DOHH2 (cell line): ENCODE data around the gene NRL.

ENCODE experiments used
- H3F3A ChIP-seq: fragments of 200-600 bp; sonication (generic), shearing (Covaris generic); 2 replicates; pipeline ENCODE4 v1.6.0; 2016; ENCODE audit warnings: antibody characterized with exemption, mild to moderate bottlenecking; ENCODE audit not compliant: control insufficient read depth, insufficient read depth
- H3K27ac ChIP-seq: fragments of 200-600 bp; sonication (generic); 2 replicates; pipeline ENCODE4 v1.5.1; 2014; ENCODE audit warnings: low read depth, mild to moderate bottlenecking, low read length, moderate library complexity
- H3K27me3 ChIP-seq: fragments of 200-600 bp; sonication (generic); 2 replicates; pipeline ENCODE4 v1.6.1; 2014; ENCODE audit warnings: mild to moderate bottlenecking, low read length, mixed read lengths; ENCODE audit not compliant: control insufficient read depth
- H3K36me3 ChIP-seq: fragments of 200-600 bp; sonication (generic); 2 replicates; pipeline ENCODE4 v1.6.1; 2014; ENCODE audit warnings: mild to moderate bottlenecking, low read length, moderate library complexity, mixed read lengths; ENCODE audit not compliant: control insufficient read depth
- H3K4me1 ChIP-seq: fragments of 200-600 bp; sonication (generic); 2 replicates; pipeline ENCODE4 v1.6.1; 2014; ENCODE audit warnings: mild to moderate bottlenecking, low read length, mixed read lengths; ENCODE audit not compliant: control insufficient read depth
- H3K4me2 ChIP-seq: fragments of 200-600 bp; sonication (generic); 2 replicates; pipeline ENCODE4 v1.6.0; 2014; ENCODE audit warnings: mild to moderate bottlenecking, low read length, moderate library complexity
- H3K4me3 ChIP-seq: fragments of 200-600 bp; sonication (generic); 2 replicates; pipeline ENCODE4 v1.5.1; 2014; ENCODE audit warnings: mild to moderate bottlenecking, low read length, mixed read lengths
- H3K79me2 ChIP-seq: fragments of 200-600 bp; sonication (generic); 2 replicates; pipeline ENCODE4 v1.6.1; 2014; ENCODE audit warnings: mild to moderate bottlenecking, low read length, mixed read lengths; ENCODE audit not compliant: control insufficient read depth
- H3K9me2 ChIP-seq: fragments of 200-600 bp; sonication (generic); replicated peaks from 2 replicates; pipeline ENCODE4 v1.6.1; 2014; ENCODE audit warnings: mild to moderate bottlenecking, low read length, mixed read lengths; ENCODE audit not compliant: control insufficient read depth
- H3K9me3 ChIP-seq: fragments of 200-600 bp; sonication (generic); 2 replicates; pipeline ENCODE4 v1.6.1; 2014; ENCODE audit warnings: antibody characterized with exemption, low read length, mixed read lengths; ENCODE audit not compliant: control insufficient read depth, insufficient read depth
- H4K20me1 ChIP-seq: fragments of 200-600 bp; sonication (generic); 2 replicates; pipeline ENCODE4 v1.6.0; 2014; ENCODE audit warnings: low read depth, mild to moderate bottlenecking, antibody characterized with exemption, low read length, moderate library complexity; ENCODE audit not compliant: control insufficient read depth, insufficient read depth
- EZH2phosphoT487 ChIP-seq: fragments of 200-600 bp; sonication (generic); IDR thresholded peaks from 2 replicates; pipeline ENCODE4 v1.6.1; 2017; ENCODE audit warnings: borderline replicate concordance, mild to moderate bottlenecking, antibody characterized with exemption, low read length, moderate library complexity, mixed read lengths
- TF ChIP-seq, protein P1 (sequence below): fragments of 200-600 bp; sonication (generic); IDR thresholded peaks from one replicate; pipeline ENCODE4 v1.5.1; 2014; ENCODE audit warnings: antibody characterized with exemption, mild to moderate bottlenecking, low read depth, low read length; ENCODE audit not compliant: poor library complexity, severe bottlenecking

Gene NRL

DNA sequence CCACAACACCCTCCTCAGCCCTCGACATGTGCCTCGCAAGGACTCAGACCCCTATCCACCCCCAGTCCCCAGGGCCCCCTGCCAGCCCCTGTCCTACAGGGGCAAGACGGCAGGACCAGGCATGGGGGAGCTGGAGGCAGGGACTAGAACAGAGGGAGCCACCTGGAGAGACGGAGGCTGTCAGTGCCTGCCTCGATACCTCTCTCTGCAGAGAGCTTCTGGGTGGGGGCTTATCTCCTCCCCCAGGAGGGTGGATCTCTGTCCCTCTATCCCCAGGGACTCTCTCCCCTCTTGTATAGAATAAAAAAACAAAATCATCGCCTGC lies 45.4 kb downstream of the NRL start:
- H3F3A ChIP-seq, result no peaks in the 10 kb centered on the region
- H3K9me3 ChIP-seq, result no peaks in the 10 kb centered on the region
- TF ChIP-seq, protein P1, sequence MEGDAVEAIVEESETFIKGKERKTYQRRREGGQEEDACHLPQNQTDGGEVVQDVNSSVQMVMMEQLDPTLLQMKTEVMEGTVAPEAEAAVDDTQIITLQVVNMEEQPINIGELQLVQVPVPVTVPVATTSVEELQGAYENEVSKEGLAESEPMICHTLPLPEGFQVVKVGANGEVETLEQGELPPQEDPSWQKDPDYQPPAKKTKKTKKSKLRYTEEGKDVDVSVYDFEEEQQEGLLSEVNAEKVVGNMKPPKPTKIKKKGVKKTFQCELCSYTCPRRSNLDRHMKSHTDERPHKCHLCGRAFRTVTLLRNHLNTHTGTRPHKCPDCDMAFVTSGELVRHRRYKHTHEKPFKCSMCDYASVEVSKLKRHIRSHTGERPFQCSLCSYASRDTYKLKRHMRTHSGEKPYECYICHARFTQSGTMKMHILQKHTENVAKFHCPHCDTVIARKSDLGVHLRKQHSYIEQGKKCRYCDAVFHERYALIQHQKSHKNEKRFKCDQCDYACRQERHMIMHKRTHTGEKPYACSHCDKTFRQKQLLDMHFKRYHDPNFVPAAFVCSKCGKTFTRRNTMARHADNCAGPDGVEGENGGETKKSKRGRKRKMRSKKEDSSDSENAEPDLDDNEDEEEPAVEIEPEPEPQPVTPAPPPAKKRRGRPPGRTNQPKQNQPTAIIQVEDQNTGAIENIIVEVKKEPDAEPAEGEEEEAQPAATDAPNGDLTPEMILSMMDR, result no peak
- no peak for TF ChIP-seq EZH2phosphoT487
- no peaks in the 10 kb centered on the region for H3K4me1 ChIP-seq
- H3K4me3 ChIP-seq, result no peak overlapping the region
- H3K27me3 ChIP-seq, result no peaks in the 10 kb centered on the region
- no peak overlapping the region for H3K27ac ChIP-seq
- no peaks in the 10 kb centered on the region for H3K79me2 ChIP-seq
- no peaks in the 10 kb centered on the region for H3K9me2 ChIP-seq
- H3K4me2 ChIP-seq, result no peak overlapping the region
- H3K36me3 ChIP-seq, result no peaks in the 10 kb centered on the region
- H4K20me1 ChIP-seq, result no peaks in the 10 kb centered on the region

DNA sequence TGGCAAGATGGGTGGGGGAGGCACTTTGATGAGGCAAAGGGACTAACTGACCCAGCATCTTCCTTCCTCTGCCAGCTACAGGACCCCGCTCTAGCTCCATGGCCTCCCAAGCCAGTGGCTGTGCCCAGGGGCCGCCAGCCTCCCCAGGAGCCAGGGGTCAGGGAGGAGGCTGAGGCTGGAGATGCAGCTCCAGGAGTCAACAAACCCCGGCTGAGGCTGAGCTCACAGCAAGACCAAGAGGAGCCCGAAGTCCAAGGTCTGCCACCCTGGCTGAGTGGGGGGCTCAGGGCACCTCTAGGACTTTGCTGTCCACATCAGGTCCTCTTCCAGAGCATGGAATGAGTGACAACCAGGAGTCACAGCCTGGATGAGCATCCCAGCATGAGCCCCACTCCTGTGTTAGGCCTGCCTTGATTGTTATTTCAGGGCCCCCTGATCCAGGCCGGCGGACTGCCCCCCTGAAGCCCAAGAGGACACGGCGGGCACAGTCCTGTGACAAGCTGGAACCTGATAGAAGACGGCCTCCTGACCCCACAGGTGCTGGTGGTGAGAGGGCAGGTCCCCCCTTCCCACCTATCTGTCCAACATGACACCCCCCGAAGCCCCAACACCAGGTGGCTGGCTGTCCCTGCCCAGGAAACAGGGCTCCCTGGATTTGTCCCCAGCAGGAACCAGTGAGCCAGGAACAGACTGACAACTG lies 45.9 kb downstream of the NRL start:
- no peaks in the 10 kb centered on the region for H3F3A ChIP-seq
- H3K27me3 ChIP-seq, result no peaks in the 10 kb centered on the region
- no peaks in the 10 kb centered on the region for H3K36me3 ChIP-seq
- H3K9me2 ChIP-seq, result no peaks in the 10 kb centered on the region
- H3K9me3 ChIP-seq, result no peaks in the 10 kb centered on the region
- H3K4me2 ChIP-seq, result no peak overlapping the region
- TF ChIP-seq, protein P1, result no peak
- no peak for TF ChIP-seq EZH2phosphoT487
- no peaks in the 10 kb centered on the region for H3K79me2 ChIP-seq
- H3K27ac ChIP-seq, result no peak overlapping the region
- no peak overlapping the region for H3K4me3 ChIP-seq
- H4K20me1 ChIP-seq, result no peaks in the 10 kb centered on the region
- H3K4me1 ChIP-seq, result no peaks in the 10 kb centered on the region

DNA sequence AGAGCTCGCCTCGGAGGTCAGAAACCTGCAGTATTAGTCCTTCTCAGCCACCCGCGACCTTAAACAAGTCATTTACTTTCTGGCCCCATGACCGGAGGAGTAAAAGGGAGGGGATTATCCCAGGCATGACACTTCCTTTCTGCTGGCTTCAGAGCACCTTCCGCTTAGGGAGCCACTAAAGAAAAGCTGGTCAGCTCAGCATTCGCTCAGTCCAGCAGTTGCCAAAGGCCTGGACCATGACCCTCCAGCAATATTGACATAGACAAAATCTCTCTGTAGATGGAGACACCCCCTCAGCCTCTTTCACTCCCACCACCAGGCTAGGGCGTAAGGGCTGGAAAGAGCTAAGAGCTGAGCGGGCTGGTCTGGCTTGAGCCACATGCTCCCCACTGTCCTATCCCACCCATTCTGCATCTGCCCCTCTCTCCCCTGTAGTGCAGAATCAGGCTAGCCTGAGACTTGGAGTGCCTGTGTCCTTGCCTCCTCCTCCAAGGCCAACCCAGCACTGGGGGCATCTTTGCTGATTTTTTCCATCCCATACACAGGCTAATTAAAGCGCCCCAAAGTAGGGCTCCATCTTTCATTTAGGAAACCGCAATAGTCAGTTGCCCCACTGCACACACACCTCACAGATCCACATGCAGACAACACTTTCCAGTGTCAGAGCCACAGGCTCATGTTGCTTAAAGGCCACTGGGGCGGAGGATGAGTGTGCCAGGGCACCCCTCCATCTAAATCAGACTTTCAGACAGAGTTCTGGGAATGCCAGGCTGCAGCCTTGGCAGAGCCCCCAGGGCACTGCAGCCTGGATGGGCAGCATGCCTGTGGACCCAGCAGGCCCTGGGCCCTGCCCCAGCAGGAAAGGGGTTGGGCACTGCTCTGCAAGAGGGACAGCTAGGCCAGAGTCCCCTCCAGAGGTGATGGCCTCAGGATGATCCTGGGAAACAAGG lies 47.3 kb downstream of the NRL start:
- H3K9me3 ChIP-seq, result no peaks in the 10 kb centered on the region
- TF ChIP-seq, protein P1, result no peak
- TF ChIP-seq EZH2phosphoT487, result no peak
- H3K4me3 ChIP-seq, result no peak overlapping the region

More for the DNA sequence above, 47.3 kb downstream of the NRL start:
- Histone ChIP-seq H4K20me1 (no peaks in the 10 kb centered on the region), H3K36me3 (no peaks in the 10 kb centered on the region), H3K4me1 (no peaks in the 10 kb centered on the region), H3K4me2 (no peak overlapping the region), H3K79me2 (no peaks in the 10 kb centered on the region), H3F3A (no peaks in the 10 kb centered on the region), H3K9me2 (no peaks in the 10 kb centered on the region), H3K27ac (no peak overlapping the region), H3K27me3 (no peaks in the 10 kb centered on the region)
